H1 (cell line): ENCODE measurements around the gene RAPGEF6. TPM values are rescaled to one million over a fixed set of nuclear protein-coding genes. Genes with fewer than 3 reads are reported as not detected.

Experiments used
- CTCF ChIA-PET: fragments of 300-600 bp; sonication (Branson Sonifier 250); formaldehyde crosslinking; loops from one replicate; lab custom pipeline; 2021; ENCODE audit not compliant: partially characterized antibody; lab: Charles Lee
- POLR2A ChIA-PET: fragments of 300-600 bp; sonication (Branson Sonifier 250); formaldehyde crosslinking; loops from one replicate; lab custom pipeline; 2021; ENCODE audit warnings: inconsistent platforms; ENCODE audit not compliant: partially characterized antibody; lab: Charles Lee
- DNase-seq, 2 experiments: peaks; one replicate each; pipeline versions ENCODE4 v3.0.0 to v3.0.0-alpha.2; 2010 to 2022; ENCODE audit warnings: low spot score in 2 of 2, low read depth in 1 of 2, mixed read lengths in 1 of 2
- FAIRE-seq: peaks from 2 replicates; lab custom pipeline; 2011; peaks lifted over from hg19 to GRCh38; lab: Jason Lieb, UNC
- H2AFZ ChIP-seq: 2 replicates; pipeline ENCODE4 v1.8.1; 2012; ENCODE audit warnings: low read length, inconsistent platforms
- H2AK5ac ChIP-seq: 2 replicates; pipeline ENCODE4 v1.6.1; 2013; ENCODE audit warnings: low read depth, low read length
- H2BK120ac ChIP-seq: replicated peaks from 2 replicates; pipeline ENCODE3; 2013; ENCODE audit warnings: low read depth, low read length, inconsistent platforms
- H2BK12ac ChIP-seq: 2 replicates; pipeline ENCODE4 v1.6.1; 2013; ENCODE audit warnings: low read depth, low read length
- H2BK15ac ChIP-seq: 2 replicates; pipeline ENCODE4 v1.6.1; 2013; ENCODE audit warnings: low read length
- H2BK20ac ChIP-seq: 2 replicates; pipeline ENCODE4 v1.6.1; 2013; ENCODE audit warnings: low read length
- H2BK5ac ChIP-seq: 2 replicates; pipeline ENCODE4 v1.6.1; 2013; ENCODE audit warnings: low read depth, low read length
- H3K14ac ChIP-seq: 2 replicates; pipeline ENCODE4 v1.6.1; 2013; ENCODE audit warnings: inconsistent platforms; ENCODE audit not compliant: insufficient read length
- H3K18ac ChIP-seq: 2 replicates; pipeline ENCODE4 v1.6.1; 2013; ENCODE audit warnings: low read length; ENCODE audit errors: extremely low read depth
- H3K23ac ChIP-seq: 2 replicates; pipeline ENCODE4 v1.6.1; 2013; ENCODE audit warnings: inconsistent platforms; ENCODE audit not compliant: insufficient read length
- H3K23me2 ChIP-seq: 2 replicates; pipeline ENCODE4 v1.6.1; 2013; ENCODE audit warnings: low read depth, low read length
- H3K27ac ChIP-seq: 2 replicates; pipeline ENCODE4 v1.6.1; 2011; ENCODE audit warnings: low read depth, low read length, inconsistent platforms
- H3K27me3 ChIP-seq, 4 experiments: replicated peaks in 1 of 4; 1 replicate in 1 of 4; 2 replicates in 3 of 4; pipeline versions ENCODE4 v1.6.1 to v1.8.1; 2011 to 2013; ENCODE audit warnings: low read length in 3 of 4, mild to moderate bottlenecking in 3 of 4, inconsistent platforms in 2 of 4, mixed read lengths in 2 of 4, moderate library complexity in 1 of 4; ENCODE audit not compliant: control insufficient read depth in 3 of 4, insufficient read depth in 3 of 4; ENCODE audit errors: extremely low read depth in 1 of 4
- H3K36me3 ChIP-seq, 4 experiments: 2 replicates each; pipeline versions ENCODE4 v1.6.1 to v1.8.1; 2011 to 2013; ENCODE audit warnings: mild to moderate bottlenecking in 4 of 4, low read length in 3 of 4, moderate library complexity in 2 of 4, control low read depth in 1 of 4, inconsistent platforms in 1 of 4; ENCODE audit not compliant: insufficient read depth in 4 of 4, control insufficient read depth in 2 of 4
- H3K4ac ChIP-seq: replicated peaks from 2 replicates; pipeline ENCODE3; 2013; ENCODE audit warnings: low read length, low read depth, mixed read lengths, inconsistent platforms; ENCODE audit not compliant: insufficient read length
- H3K4me1 ChIP-seq, 4 experiments: replicated peaks in 1 of 4; 1 replicate in 1 of 4; 2 replicates in 3 of 4; pipeline versions ENCODE4 v1.6.1 to v1.8.1; 2011 to 2013; ENCODE audit warnings: low read length in 3 of 4, inconsistent platforms in 2 of 4, mixed read lengths in 1 of 4; ENCODE audit not compliant: insufficient read depth in 4 of 4, control insufficient read depth in 3 of 4
- H3K4me2 ChIP-seq, 2 experiments: 2 replicates each; pipeline versions ENCODE4 v1.6.1 to v1.8.1; 2011 to 2013; ENCODE audit warnings: low read depth in 2 of 2, low read length in 2 of 2, control low read depth in 1 of 2, inconsistent platforms in 1 of 2, mild to moderate bottlenecking in 1 of 2; ENCODE audit not compliant: insufficient read depth in 1 of 2
- H3K4me3 ChIP-seq, 4 experiments: fragments of 200-600, 300-600 bp in 1 of 4; sonication (generic), shearing (Covaris generic), sonication (Bioruptor Twin) in 1 of 4; 2 replicates each; pipeline versions ENCODE4 v1.5.1 to v1.8.1; 2011 to 2016; ENCODE audit warnings: low read length in 4 of 4, low read depth in 3 of 4, control low read depth in 2 of 4, inconsistent platforms in 2 of 4, mild to moderate bottlenecking in 2 of 4, mixed read lengths in 1 of 4, moderate library complexity in 1 of 4; ENCODE audit not compliant: insufficient read depth in 2 of 4; ENCODE audit errors: extremely low read depth in 1 of 4
- H3K56ac ChIP-seq: replicated peaks from 2 replicates; pipeline ENCODE3; 2013; ENCODE audit warnings: low read depth, mild to moderate bottlenecking, mixed read lengths, low read length, inconsistent platforms; ENCODE audit not compliant: insufficient read length
- H3K79me1 ChIP-seq: 2 replicates; pipeline ENCODE4 v1.6.1; 2013; ENCODE audit warnings: low read depth, low read length, control low read depth
- H3K79me2 ChIP-seq, 2 experiments: 2 replicates each; pipeline versions ENCODE4 v1.6.1 to v1.8.1; 2012 to 2013; ENCODE audit warnings: low read length in 2 of 2, mild to moderate bottlenecking in 2 of 2, inconsistent platforms in 1 of 2; ENCODE audit not compliant: insufficient read depth in 2 of 2, control insufficient read depth in 1 of 2
- H3K9ac ChIP-seq, 4 experiments: replicated peaks in 1 of 4; 1 replicate in 1 of 4; 2 replicates in 3 of 4; pipeline versions ENCODE4 v1.6.1 to v1.8.1; 2011 to 2013; ENCODE audit warnings: low read depth in 3 of 4, low read length in 3 of 4, control low read depth in 2 of 4, mild to moderate bottlenecking in 2 of 4, moderate library complexity in 2 of 4, inconsistent platforms in 1 of 4; ENCODE audit errors: extremely low read depth in 1 of 4
- H3K9me3 ChIP-seq, 2 experiments: 2 replicates each; pipeline versions ENCODE4 v1.6.1 to v1.8.1; 2012 to 2013; ENCODE audit warnings: mild to moderate bottlenecking in 2 of 2, moderate library complexity in 2 of 2, control low read depth in 1 of 2, inconsistent platforms in 1 of 2, low read depth in 1 of 2, low read length in 1 of 2, mixed read lengths in 1 of 2; ENCODE audit not compliant: insufficient read depth in 2 of 2
- H4K20me1 ChIP-seq, 2 experiments: replicated peaks in 1 of 2; 2 replicates each; pipeline versions ENCODE3 to v1.8.1; 2011 to 2013; ENCODE audit warnings: inconsistent platforms in 2 of 2, low read length in 2 of 2, mild to moderate bottlenecking in 1 of 2; ENCODE audit not compliant: insufficient read depth in 2 of 2, control insufficient read depth in 1 of 2
- H4K5ac ChIP-seq: 2 replicates; pipeline ENCODE4 v1.6.1; 2013; ENCODE audit warnings: low read length, low read depth, mixed read lengths, inconsistent platforms; ENCODE audit not compliant: insufficient read length
- H4K8ac ChIP-seq: 2 replicates; pipeline ENCODE4 v1.8.0; 2013; ENCODE audit warnings: mild to moderate bottlenecking, moderate library complexity, low read length, inconsistent platforms; ENCODE audit not compliant: insufficient read depth; ENCODE audit errors: extremely low read depth
- H4K91ac ChIP-seq: replicated peaks from 2 replicates; pipeline ENCODE3; 2013; ENCODE audit warnings: low read length, mixed read lengths, inconsistent platforms; ENCODE audit not compliant: insufficient read length
- BRCA1 ChIP-seq: IDR thresholded peaks from 2 replicates; pipeline ENCODE4 v1.6.1; 2012; ENCODE audit warnings: low read depth, low read length, improper control_type of control experiment
- CHD1 ChIP-seq: IDR thresholded peaks from 2 replicates; pipeline ENCODE4 v1.6.1; 2012; ENCODE audit warnings: low read depth, low read length, improper control_type of control experiment
- NRF1 ChIP-seq: IDR thresholded peaks from 2 replicates; pipeline ENCODE4 v1.6.1; 2011; ENCODE audit warnings: mild to moderate bottlenecking, low read depth, low read length, improper control_type of control experiment
- RAD21 ChIP-seq, 2 experiments: IDR thresholded peaks in 1 of 2; conservative IDR thresholded peaks in 1 of 2; 2 replicates each; pipeline ENCODE4 v1.6.1; 2011; ENCODE audit warnings: low read depth in 2 of 2, low read length in 2 of 2, improper control_type of control experiment in 1 of 2, inconsistent platforms in 1 of 2, mild to moderate bottlenecking in 1 of 2, moderate library complexity in 1 of 2
- SAP30 ChIP-seq: fragments of 300-600 bp; sonication (generic); IDR thresholded peaks from 2 replicates; pipeline ENCODE4 v1.7.1; 2012; ENCODE audit warnings: low read length, moderate library complexity, mild to moderate bottlenecking, inconsistent platforms; ENCODE audit not compliant: insufficient read depth, insufficient replicate concordance
- SP1 ChIP-seq: IDR thresholded peaks from 2 replicates; pipeline ENCODE4 v1.6.1; 2011; ENCODE audit warnings: low read depth, low read length
- SRF ChIP-seq: IDR thresholded peaks from 2 replicates; pipeline ENCODE4 v1.6.1; 2011; ENCODE audit warnings: mild to moderate bottlenecking, low read depth, low read length, moderate library complexity
- TAF1 ChIP-seq: IDR thresholded peaks from 2 replicates; pipeline ENCODE4 v1.6.1; 2011; ENCODE audit warnings: mild to moderate bottlenecking, low read depth, low read length
- WGBS, 2 experiments: shearing (Covaris generic) in 1 of 2; methylation state at CpG; one replicate each; pipeline versions ENCODE4 v1.1.6 to v1.1.7; 2013 to 2015; ENCODE audit warnings: low lambda C conversion rate in 2 of 2, mixed read lengths in 2 of 2, inconsistent platforms in 1 of 2, low coverage in 1 of 2, missing lambda C conversion rate in 1 of 2; ENCODE audit not compliant: insufficient replicate concordance in 2 of 2, insufficient coverage in 1 of 2, insufficient read length in 1 of 2; ENCODE audit errors: extremely low coverage in 1 of 2, missing lambda C conversion rate in 1 of 2; 5-methylcytosine and 5-hydroxymethylcytosine counted together
- polyA plus RNA-seq, 7 experiments: library from polyadenylated mRNA; depleted of rRNA in 3 of 7; stranded (reverse) in 5 of 7; unstranded in 2 of 7; fragments of >200 nt in 5 of 7; fragments of 200-250 nt in 2 of 7; gene quantifications; 1 replicate in 5 of 7; 2 replicates in 1 of 7; 4 replicates in 1 of 7; pipeline versions ENCODE4 v1.2.1 to v1.2.3, GENCODE V29; 2011 to 2013; ENCODE audit warnings: missing spikeins in 2 of 7, mixed read lengths in 2 of 7
- total RNA-seq: library from RNA; stranded (reverse); fragmentation: NEBNext Ultra II Directional; extraction: Animal tissue kit (Norgen Biotek cat#: 25700); gene quantifications from 2 replicates; pipeline ENCODE4 v1.2.1, GENCODE V29; 2021
- TF ChIP-seq, protein P1 (sequence below), 3 experiments: IDR thresholded peaks; 1 replicate in 2 of 3; 2 replicates in 1 of 3; pipeline versions ENCODE4 v1.5.1 to v1.6.1; 2011; ENCODE audit warnings: low read length in 3 of 3, mild to moderate bottlenecking in 3 of 3, inconsistent platforms in 2 of 3, low read depth in 1 of 3, moderate library complexity in 1 of 3; ENCODE audit not compliant: insufficient read depth in 1 of 3; ENCODE audit errors: control extremely low read depth in 1 of 3

The RAPGEF6 gene
- total and polyA plus RNA-seq, 2 of the 8 experiments (the other 6 are each of a cell fraction or from before 2014, with no cell fraction given) = 4.8 to 20.0 TPM

DNA sequence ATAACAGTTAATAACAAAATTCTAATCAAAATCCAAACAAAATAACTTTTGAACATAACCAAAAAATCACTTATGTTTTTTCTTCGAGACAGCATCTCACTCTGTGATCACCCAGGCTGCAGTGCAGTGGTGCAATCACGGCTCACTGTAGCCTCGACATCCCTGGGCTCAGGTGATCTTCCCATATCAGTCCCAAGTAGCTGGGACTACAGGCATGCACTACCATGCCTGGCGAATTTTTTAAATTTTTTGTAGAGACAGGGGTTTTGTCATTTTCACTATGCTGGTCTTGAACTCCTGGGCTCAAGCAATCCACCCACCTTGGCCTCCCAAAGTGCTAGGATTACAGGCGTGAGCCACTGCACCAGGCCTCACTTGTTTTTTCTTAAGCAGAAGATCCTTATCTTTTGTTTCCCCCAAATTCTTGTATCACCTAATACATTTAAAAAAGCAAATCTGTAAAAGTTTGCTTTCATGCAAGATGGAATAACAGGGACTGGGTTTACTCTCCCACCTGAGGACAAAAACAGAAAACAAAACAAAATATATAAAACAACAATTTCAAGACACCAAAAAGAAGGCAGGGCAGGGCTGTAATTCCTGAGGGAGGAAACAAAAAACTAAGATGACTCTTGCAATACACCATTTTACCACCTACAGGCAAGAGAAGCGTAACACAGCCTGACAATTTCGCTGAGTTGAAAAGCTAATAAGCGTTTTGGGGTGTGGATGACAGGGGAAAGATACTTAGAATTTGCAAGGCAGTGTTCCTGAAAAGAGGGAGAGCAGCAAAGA lies 71.4 kb downstream of the RAPGEF6 start:
- Histone ChIP-seq H3K4me3 (no peak overlapping the region), H2BK5ac (peak overlapping the region; percentile 61; the same call in 1 of the 2 replicates), H4K20me1 (peaks cover 2 to 3% of the 10 kb centered on the region in 2 experiments), H3K4ac (no peak overlapping the region), H3K18ac (no peak overlapping the region), H3K9ac (no peak overlapping the region), H2BK15ac (no peak overlapping the region; the same call in 1 of the 2 replicates), H3K23me2 (no peaks in the 10 kb centered on the region), H4K5ac (no peak overlapping the region), H3K27ac (no peak overlapping the region), H3K79me2 (peaks cover 0 to 16% of the 10 kb centered on the region in 2 experiments; a peak in 1 of 4 replicates), H3K23ac (no peak overlapping the region), H2AFZ (no peak overlapping the region), H3K27me3 (no peaks in the 10 kb centered on the region), H3K79me1 (no peaks in the 10 kb centered on the region; the same call in 1 of the 2 replicates), H3K36me3 (peaks cover 0 to 6% (median 0%) of the 10 kb centered on the region in 4 experiments; a peak in 2 of 8 replicates), H3K14ac (no peak overlapping the region), H2BK12ac (no peak overlapping the region), H3K56ac (no peak overlapping the region), H2BK20ac (no peak overlapping the region), H4K8ac (no peak overlapping the region), H3K9me3 (no peaks in the 10 kb centered on the region), H2BK120ac (no peak overlapping the region), H4K91ac (no peak overlapping the region), H2AK5ac (no peak overlapping the region), H3K4me2 (peak overlapping the region in 1 of 2 experiments; percentile 22; a peak in 1 of 4 replicates), H3K4me1 (peaks cover 0 to 5% (median 4%) of the 10 kb centered on the region in 4 experiments; a peak in 3 of 7 replicates)
- 66% methylated on average over 8 of the region's 8 CpGs; no CpG with 5 or more reads in 1 of the 2 experiments for WGBS, 2 experiments
- ChIA-PET CTCF (interaction anchor here (0.8 to 1.8 kb wide), 7 partner anchors 10 to 179 kb away, joined by 3 to 5 read pairs (median 3); no protein-coding TSS in a partner anchor), POLR2A (no interaction called here)
- DNase-seq = no peak
- FAIRE-seq = peak; percentile 24
- TF ChIP-seq RAD21 (IDR thresholded peaks at IDR 0.05 in 1 of 2, conservative IDR thresholded peaks at IDR 0.05 in 1 of 2; ENCODE audit: low read depth in 2 of 2, low read length in 2 of 2) (peak; percentile 11 to 14; a peak in 1 of 4 replicates), TAF1 (no peak), SP1 (no peak), SAP30 (no peak), BRCA1 (no peak), NRF1 (no peak), CHD1 (no peak), SRF (no peak)
- TF ChIP-seq, protein P1, sequence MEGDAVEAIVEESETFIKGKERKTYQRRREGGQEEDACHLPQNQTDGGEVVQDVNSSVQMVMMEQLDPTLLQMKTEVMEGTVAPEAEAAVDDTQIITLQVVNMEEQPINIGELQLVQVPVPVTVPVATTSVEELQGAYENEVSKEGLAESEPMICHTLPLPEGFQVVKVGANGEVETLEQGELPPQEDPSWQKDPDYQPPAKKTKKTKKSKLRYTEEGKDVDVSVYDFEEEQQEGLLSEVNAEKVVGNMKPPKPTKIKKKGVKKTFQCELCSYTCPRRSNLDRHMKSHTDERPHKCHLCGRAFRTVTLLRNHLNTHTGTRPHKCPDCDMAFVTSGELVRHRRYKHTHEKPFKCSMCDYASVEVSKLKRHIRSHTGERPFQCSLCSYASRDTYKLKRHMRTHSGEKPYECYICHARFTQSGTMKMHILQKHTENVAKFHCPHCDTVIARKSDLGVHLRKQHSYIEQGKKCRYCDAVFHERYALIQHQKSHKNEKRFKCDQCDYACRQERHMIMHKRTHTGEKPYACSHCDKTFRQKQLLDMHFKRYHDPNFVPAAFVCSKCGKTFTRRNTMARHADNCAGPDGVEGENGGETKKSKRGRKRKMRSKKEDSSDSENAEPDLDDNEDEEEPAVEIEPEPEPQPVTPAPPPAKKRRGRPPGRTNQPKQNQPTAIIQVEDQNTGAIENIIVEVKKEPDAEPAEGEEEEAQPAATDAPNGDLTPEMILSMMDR (IDR thresholded peaks at IDR 0.05; ENCODE audit: control extremely low read depth in 1 of 3, insufficient read depth in 1 of 3, low read depth in 1 of 3, low read length in 3 of 3) = peak in 1 of 3 experiments; percentile 36; a peak in 1 of 4 replicates
